ENCODE results near the gene BRF1. TPM values are rescaled to one million over a fixed set of nuclear protein-coding genes. Genes with fewer than 3 reads are reported as not detected.
A peak's percentile ranks its signal among the peaks of the same experiment; 100 is the strongest.

Gene BRF1
- polyA plus RNA-seq, 1 donor = 37.6 TPM

- no peak for DNase-seq
These were observed 90.4 kb downstream of the BRF1 start for GRCh38 chr14:105210266-105211025.

DNA sequence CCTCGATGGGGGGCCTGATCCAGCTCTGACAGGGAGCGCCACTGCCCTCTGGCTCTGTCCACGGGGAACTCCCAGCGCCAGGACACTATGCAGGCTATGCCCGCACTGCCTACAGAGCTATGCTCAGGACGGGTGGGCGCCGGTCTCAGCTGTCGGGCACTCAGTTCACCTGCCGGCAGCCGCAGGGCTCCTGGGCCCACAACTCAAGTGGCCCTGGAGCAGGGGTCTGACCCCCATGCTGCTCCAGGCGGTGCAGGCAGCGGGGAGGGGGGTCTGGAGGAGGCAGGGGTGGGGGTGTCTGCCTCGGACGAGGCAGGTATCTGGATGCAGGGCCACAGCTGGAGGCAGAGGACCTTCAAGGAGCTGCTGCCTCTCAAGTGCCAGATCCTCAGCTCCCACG, 91.2 kb downstream of the BRF1 start:
- no peak for DNase-seq

GRCh38 chr14:105209091-105209490, 91.7 kb downstream of the BRF1 start:
- DNase-seq = no peak

GRCh38 chr14:105208738-105209075, 92.1 kb downstream of the BRF1 start:
- no peak for DNase-seq

GRCh38 chr14:105207996-105208737, 92.6 kb downstream of the BRF1 start:
- no peak for DNase-seq

DNA sequence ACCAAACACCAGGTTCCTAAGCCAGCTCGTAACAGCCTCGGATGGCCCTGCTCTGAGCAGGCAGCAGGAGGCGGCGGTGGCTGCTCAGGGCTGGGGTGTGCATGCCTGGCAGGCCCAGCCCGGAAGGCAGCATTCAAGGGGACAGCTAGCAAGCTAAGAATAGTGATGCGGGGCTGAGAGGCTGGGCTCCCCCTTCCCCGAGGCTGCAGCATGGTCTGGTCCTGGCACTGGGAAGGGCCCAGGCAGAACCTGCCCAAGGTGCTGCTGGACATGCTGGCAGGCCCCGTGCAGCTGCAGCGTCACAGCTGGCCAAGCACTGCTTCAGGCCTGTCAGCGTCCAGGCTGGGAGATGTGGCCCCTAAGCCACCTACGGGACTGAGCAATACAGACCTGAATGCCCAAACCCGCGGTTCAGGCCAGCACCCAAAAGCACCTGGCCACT, 93.3 kb downstream of the BRF1 start:
- DNase-seq = no peak

DNA sequence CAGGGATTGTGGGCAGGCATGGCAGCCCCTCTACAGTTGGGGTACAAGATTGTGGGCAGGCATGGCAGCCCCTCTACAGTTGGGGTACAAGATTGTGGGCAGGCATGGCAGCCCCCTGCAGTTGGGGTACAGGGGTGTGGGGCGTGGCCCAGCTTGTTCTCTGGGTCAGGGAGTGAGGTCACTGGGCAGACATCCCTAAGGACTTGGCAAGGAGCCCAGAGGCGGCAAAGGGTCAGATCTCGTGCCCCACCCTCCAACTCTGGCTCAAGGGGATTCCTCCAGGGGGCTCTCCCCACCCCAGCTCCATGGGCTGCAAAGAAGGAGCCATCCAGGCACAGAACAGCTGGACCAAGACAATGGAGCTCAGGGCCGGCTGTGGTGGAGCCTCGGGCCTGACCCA, 93.9 kb downstream of the BRF1 start:
- DNase-seq = no peak

DNA sequence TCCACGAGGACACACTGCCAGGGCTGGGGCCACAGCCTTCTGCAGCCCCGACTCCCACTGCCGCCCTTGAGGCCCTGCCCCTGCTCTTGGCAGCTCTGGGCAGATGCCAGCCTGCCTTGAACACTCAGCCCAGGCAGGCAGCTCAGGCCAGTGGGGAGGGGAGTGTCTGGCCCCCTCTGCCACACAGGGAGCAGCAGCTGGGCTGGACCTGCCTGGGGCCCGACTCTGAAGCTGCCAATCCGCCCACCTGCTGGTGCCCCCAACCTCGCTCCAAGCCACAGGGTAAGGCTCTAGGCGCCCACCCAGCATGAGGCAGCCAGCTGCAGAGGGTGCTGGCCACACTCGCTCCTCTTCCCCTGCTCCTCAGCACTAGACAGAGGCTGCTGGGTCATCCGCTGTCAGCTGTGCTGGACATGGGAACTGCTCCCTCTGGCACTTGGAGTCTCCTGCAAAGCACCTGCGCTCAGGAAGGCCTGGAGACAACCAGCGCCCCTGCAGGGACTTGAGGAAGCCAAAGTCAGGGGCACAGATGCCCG, 95.1 kb downstream of the BRF1 start:
- DNase-seq = no peak

- DNase-seq = no peak
These were observed 95.7 kb downstream of the BRF1 start for GRCh38 chr14:105204931-105205672.

DNA sequence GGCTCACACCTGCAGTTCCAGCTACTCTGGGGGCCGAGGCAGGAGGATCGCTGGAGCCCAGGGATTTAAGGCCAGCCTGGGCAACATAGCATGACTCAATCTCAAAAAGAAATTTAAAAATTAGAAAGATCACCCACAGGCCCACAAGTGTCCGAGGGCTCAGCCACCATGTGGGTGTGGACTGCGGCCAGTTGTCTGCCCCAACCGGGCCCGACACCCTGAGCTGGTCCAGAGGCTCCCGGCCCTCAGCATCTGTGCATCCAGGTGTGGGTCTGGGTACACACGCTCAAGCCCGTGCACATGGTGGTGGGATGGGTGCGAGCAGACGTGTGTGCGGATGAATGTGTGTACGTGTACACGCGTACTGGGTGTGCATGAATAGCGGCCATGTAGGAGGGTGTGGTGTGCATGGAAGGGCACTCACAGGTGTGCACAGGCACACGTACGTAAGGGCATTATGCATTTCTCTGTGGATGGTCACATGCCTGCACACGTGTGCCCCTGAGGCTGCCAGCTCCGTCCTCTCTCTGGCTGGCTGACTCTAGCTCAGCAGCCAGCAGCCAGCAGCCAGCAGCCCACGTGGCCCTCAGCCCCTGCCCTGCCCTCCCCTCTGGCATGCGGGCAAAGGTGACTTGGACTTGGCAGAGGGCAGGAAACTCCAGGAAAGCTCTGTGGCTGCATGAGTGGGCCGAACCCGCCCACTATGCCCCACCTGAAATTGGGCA, 96.4 kb downstream of the BRF1 start:
- DNase-seq = peak; percentile 34

DNA sequence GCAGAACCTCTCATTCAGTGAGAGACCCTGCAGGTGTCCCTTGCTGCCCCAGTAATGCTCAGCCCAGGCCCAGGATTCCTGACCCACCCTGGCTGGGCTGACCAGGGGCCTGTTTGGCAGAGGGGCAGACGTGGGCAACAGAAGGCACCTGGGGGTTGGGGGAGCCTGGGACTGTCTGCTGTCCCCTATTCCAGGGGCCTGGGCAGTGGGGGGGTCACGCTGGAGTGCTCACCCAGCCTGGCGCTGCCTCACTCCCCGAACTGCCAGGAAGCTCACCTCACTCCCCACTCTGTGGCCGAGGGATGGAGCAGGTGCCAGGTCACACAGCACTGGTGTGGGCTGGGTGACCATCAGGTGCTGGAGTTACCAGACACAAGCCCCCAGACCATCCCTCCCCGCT, 97.1 kb downstream of the BRF1 start:
- no peak for DNase-seq

- DNase-seq = peak; percentile 63
These were observed 97.7 kb downstream of the BRF1 start for GRCh38 chr14:105203057-105203531.

GRCh38 chr14:105201925-105202513, 98.8 kb downstream of the BRF1 start:
- no peak for DNase-seq

DNA sequence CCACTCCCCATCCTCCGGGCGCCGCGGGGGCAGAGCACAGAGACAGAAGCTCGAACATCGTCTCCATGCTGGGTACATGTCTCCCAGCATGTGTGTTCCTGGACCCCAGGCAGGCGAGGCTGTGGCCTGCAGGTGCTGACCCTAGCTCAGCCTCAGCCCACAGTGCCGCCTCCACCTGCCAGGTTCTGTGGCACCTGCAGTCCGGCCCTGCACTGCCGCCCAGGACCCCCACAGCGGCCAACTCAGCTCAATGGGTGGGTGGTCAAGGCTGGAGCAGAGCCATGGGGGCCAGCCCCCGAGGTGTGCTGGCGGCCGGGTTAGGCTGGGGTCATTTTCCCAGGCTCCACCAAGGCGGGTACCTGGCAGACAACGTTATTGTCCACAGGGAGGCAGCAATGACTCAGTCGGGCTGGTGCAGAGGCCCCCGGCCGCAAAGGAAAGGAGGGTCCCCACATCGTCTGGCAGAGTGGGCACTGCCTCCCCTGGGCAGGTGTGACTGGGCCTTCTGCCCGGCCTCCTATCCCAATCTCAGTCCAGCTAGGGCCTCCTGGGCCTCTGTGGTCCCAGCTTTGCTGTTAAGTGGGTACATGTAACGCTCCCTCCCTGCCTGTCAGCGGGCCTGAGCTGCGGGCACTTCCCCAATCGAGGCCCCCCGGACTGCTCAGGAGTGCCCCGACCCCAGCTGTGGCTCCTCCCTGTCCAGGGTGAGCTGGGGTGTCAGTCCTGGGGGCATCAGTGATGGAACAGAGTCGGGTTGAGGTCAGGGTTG, 99.5 kb downstream of the BRF1 start:
- no peak for DNase-seq

DNA sequence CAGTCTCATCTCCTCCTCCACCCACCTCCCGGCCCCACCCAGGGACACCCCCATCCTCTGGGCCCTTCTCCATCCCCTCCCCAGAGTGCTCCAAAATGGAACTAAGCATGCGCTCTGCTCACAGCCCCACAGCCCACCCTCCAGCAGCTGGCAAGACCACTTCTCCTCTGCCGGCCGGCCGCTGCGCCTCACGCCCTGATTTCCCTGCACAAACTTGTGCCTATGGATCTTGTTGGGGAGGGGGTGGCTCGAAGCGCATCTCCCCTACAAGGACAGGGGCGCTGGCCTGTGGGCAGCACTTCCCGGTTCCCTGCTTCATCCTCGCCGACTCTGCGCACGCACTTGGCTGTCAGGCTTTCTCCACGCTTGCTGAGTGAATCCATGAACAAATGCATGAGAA, 100.2 kb downstream of the BRF1 start:
- no peak for DNase-seq

GRCh38 chr14:105200074-105200473, 100.7 kb downstream of the BRF1 start:
- no peak for DNase-seq

DNA sequence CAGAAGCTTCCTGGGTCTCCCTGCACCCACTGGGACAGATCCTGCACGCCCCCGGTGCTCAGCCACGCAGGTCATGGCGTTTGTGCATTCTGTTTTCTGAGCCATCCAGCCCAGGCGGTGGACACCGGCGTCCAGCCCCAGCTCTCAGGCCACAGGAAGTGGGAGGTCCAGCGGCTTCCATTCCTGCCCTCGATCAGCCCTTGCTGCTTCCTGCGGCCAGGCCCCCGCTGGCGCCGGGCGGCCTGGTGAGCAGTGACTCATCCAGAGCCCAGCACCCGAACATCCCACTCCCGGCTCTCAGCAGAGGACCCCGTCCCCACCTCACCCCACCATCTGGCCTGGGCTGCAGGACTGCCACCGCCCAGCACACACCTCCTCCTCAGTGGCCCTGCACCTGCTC, 101.7 kb downstream of the BRF1 start:
- no peak for DNase-seq

- DNase-seq = no peak
These were observed 102.2 kb downstream of the BRF1 start for GRCh38 chr14:105198588-105198987.

DNA sequence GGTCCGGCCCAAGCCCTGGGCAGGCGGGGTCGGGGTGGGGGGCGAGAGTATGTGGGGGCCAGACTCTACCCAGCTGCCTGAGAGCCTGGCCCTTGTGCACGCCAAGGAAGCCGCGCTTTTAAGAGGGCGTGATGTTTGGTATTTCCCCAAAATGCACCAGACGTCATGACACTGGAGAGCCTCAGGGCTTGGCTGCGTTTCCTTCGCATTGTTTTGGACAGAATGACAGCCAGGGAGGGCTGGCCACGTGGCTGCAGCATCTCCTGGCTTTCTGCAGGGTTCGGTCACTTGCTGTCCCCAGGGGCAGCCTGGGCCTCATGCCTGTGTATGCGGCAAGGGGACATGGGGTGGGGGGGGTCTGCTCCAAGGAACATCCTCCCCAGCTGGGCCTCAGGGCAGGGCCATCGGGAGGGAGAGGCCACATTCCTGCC, 103.6 kb downstream of the BRF1 start:
- no peak for DNase-seq

- DNase-seq = peak; percentile 37
These were observed 104.4 kb downstream of the BRF1 start for GRCh38 chr14:105196265-105196960.

Measured in left kidney (tissue), 2 donors.